K562 (cell line): ENCODE data around the gene VHLL.

Experiments
- SMAD3 ChIP-seq: fragments of 450-650 bp; formaldehyde crosslinking; conservative IDR thresholded peaks from 2 replicates; pipeline ENCODE4 v1.4.0; 2020; ENCODE audit warnings: mild to moderate bottlenecking
- TCF7L2 ChIP-seq: fragments of 150-350 bp; IDR thresholded peaks from 2 replicates; pipeline ENCODE4 v1.6.1; 2016; ENCODE audit warnings: low read depth, mild to moderate bottlenecking, low read length, moderate library complexity

GRCh38 chr1:156276966-156277381 is 22.1 kb downstream of the VHLL start:
- no peak for TF ChIP-seq TCF7L2
- TF ChIP-seq SMAD3 (CRISPR knock-in tag), result no peak
